CD14-positive monocyte (primary cell): ENCODE measurements around the gene MAML3. TPM values are rescaled to one million over a fixed set of nuclear protein-coding genes. Genes with fewer than 3 reads are reported as not detected.

ENCODE experiments used
- DNase-seq, 3 donors: peaks; one replicate each; pipeline ENCODE4 v3.0.0-alpha.2; 2011 to 2022
- H2AFZ ChIP-seq: 2 replicates; pipeline ENCODE4 v1.6.0; 2012; ENCODE audit warnings: mild to moderate bottlenecking, low read depth, low read length, inconsistent platforms; ENCODE audit not compliant: insufficient read depth, poor library complexity, severe bottlenecking
- H3K27ac ChIP-seq, 2 donors: 1 replicate in 1 of 2; 2 replicates in 1 of 2; pipeline ENCODE4 v1.5.1; 2012 to 2013; ENCODE audit warnings: low read length in 2 of 2, control low read depth in 1 of 2, inconsistent platforms in 1 of 2, low read depth in 1 of 2, mild to moderate bottlenecking in 1 of 2
- H3K27me3 ChIP-seq, 2 donors: one replicate each; pipeline versions ENCODE4 v1.6.0 to v1.6.1; 2011 to 2013; ENCODE audit warnings: low read length in 2 of 2; ENCODE audit not compliant: control insufficient read depth in 2 of 2, insufficient read depth in 2 of 2
- H3K36me3 ChIP-seq, 2 donors: replicated peaks in 1 of 2; 1 replicate in 1 of 2; 2 replicates in 1 of 2; pipeline versions ENCODE4 v1.5.1 to v1.6.1; 2012 to 2013; ENCODE audit warnings: low read length in 2 of 2, control low read depth in 1 of 2, inconsistent platforms in 1 of 2, mild to moderate bottlenecking in 1 of 2; ENCODE audit not compliant: insufficient read depth in 2 of 2, control insufficient read depth in 1 of 2
- H3K4me1 ChIP-seq, 2 donors: 1 replicate in 1 of 2; 2 replicates in 1 of 2; pipeline versions ENCODE4 v1.5.1 to v1.6.1; 2012 to 2013; ENCODE audit warnings: low read length in 2 of 2, control low read depth in 1 of 2, inconsistent platforms in 1 of 2, mild to moderate bottlenecking in 1 of 2, moderate library complexity in 1 of 2; ENCODE audit not compliant: insufficient read depth in 2 of 2, control insufficient read depth in 1 of 2
- H3K4me2 ChIP-seq: replicated peaks from 2 replicates; pipeline ENCODE3; 2012; ENCODE audit warnings: low read length, moderate library complexity, mild to moderate bottlenecking; ENCODE audit not compliant: poor library complexity, severe bottlenecking; ENCODE audit errors: extremely low read depth
- H3K4me3 ChIP-seq, 3 experiments: fragments of 200-600 bp in 1 of 3; sonication (generic) in 1 of 3; replicated peaks in 1 of 3; 1 replicate in 2 of 3; 2 replicates in 1 of 3; pipeline ENCODE4 v1.5.1; 2011 to 2013; ENCODE audit warnings: low read length in 3 of 3, mild to moderate bottlenecking in 3 of 3, control low read depth in 2 of 3, low read depth in 2 of 3, inconsistent platforms in 1 of 3, moderate library complexity in 1 of 3
- H3K79me2 ChIP-seq: 2 replicates; pipeline ENCODE4 v1.6.0; 2012; ENCODE audit warnings: mild to moderate bottlenecking, control low read depth, inconsistent platforms, low read length, moderate library complexity; ENCODE audit not compliant: insufficient read depth
- H3K9ac ChIP-seq: 2 replicates; pipeline ENCODE4 v1.6.0; 2017; ENCODE audit warnings: low read length, mild to moderate bottlenecking; ENCODE audit not compliant: insufficient read depth, poor library complexity, severe bottlenecking
- H3K9me3 ChIP-seq, 2 donors: replicated peaks in 1 of 2; 1 replicate in 1 of 2; 2 replicates in 1 of 2; pipeline versions ENCODE4 v1.5.1 to v1.6.1; 2012 to 2013; ENCODE audit warnings: low read length in 2 of 2, control low read depth in 1 of 2; ENCODE audit not compliant: control insufficient read depth in 1 of 2, insufficient read depth in 1 of 2
- H4K20me1 ChIP-seq: 2 replicates; pipeline ENCODE4 v1.6.0; 2012; ENCODE audit warnings: mild to moderate bottlenecking, low read length, control low read depth, moderate library complexity; ENCODE audit not compliant: insufficient read depth
- H3K27ac Mint-ChIP-seq, 7 donors: one replicate each; pipeline ENCODE4 v1.8.0; 2020; ENCODE audit warnings: mild to moderate bottlenecking in 7 of 7, mixed read lengths in 7 of 7, moderate library complexity in 6 of 7, inconsistent platforms in 2 of 7
- H3K27me3 Mint-ChIP-seq, 3 donors: one replicate each; pipeline ENCODE4 v1.8.0; 2021 to 2022; ENCODE audit warnings: low read depth in 3 of 3, mild to moderate bottlenecking in 3 of 3, mixed read lengths in 3 of 3, moderate library complexity in 3 of 3, inconsistent platforms in 1 of 3
- H3K36me3 Mint-ChIP-seq, 2 donors: one replicate each; pipeline ENCODE4 v1.8.0; 2020; ENCODE audit warnings: mixed read lengths in 2 of 2, inconsistent platforms in 1 of 2, mild to moderate bottlenecking in 1 of 2
- H3K4me1 Mint-ChIP-seq: one replicate; pipeline ENCODE4 v1.8.0; 2020; ENCODE audit warnings: mild to moderate bottlenecking, mixed read lengths
- H3K4me3 Mint-ChIP-seq, 2 donors: one replicate each; pipeline ENCODE4 v1.8.0; 2020; ENCODE audit warnings: mild to moderate bottlenecking in 2 of 2, mixed read lengths in 2 of 2, moderate library complexity in 1 of 2
- H3K9me3 Mint-ChIP-seq, 7 donors: one replicate each; pipeline ENCODE4 v1.8.0; 2020 to 2022; ENCODE audit warnings: mixed read lengths in 7 of 7, mild to moderate bottlenecking in 6 of 7, moderate library complexity in 6 of 7, inconsistent platforms in 2 of 7
- CTCF ChIP-seq: fragments of 200-600 bp; IDR thresholded peaks from one replicate; pipeline ENCODE4 v1.8.0; 2022; ENCODE audit warnings: antibody characterized with exemption, mild to moderate bottlenecking
- WGBS: methylation state at CpG from one replicate; pipeline ENCODE4 v1.1.5; 2013; ENCODE audit warnings: missing lambda C conversion rate; ENCODE audit not compliant: insufficient coverage; 5-methylcytosine and 5-hydroxymethylcytosine counted together
- intact Hi-C, 2 donors: fragments of 100-400 bp; cut with micrococcal nuclease; formaldehyde crosslinking; loops; one replicate each; pipeline versions ENCODE4 v1.15.0 to v1.15.1; 2023
- polyA plus RNA-seq, 3 donors: library from polyadenylated mRNA; depleted of rRNA in 1 of 3; unstranded in 2 of 3; stranded (reverse) in 1 of 3; fragments of 300-500 nt in 2 of 3; fragments of >200 nt in 1 of 3; fragmentation: Illumina TruSeq in 2 of 3; gene quantifications; 1 replicate in 2 of 3; 2 replicates in 1 of 3; pipeline ENCODE4 v1.2.3, GENCODE V29; 2012 to 2021

Gene MAML3
- polyA plus RNA-seq, 3 donors, result 1.5 to 6.5 (median 2.3) TPM

- no peaks in the 10 kb centered on the region for H3K9me3 Mint-ChIP-seq
- Histone ChIP-seq H3K9ac (no peak overlapping the region), H4K20me1 (no peaks in the 10 kb centered on the region), H3K27ac (peak overlapping the region in 1 of 2 donors; percentile 87), H2AFZ (no peak overlapping the region), H3K4me3 (no peak overlapping the region), H3K27me3 (no peaks in the 10 kb centered on the region), H3K36me3 (peaks cover 18 to 52% of the 10 kb centered on the region in 2 donors), H3K9me3 (no peaks in the 10 kb centered on the region), H3K79me2 (peaks cover 87% of the 10 kb centered on the region), H3K4me1 (peaks cover 32 to 38% of the 10 kb centered on the region in 2 donors), H3K4me2 (no peak overlapping the region)
- H3K27ac Mint-ChIP-seq, result peak overlapping the region in 4 of 7 donors; percentile 62 to 83 (median 76)
- peaks cover 47% of the 10 kb centered on the region for H3K4me1 Mint-ChIP-seq
- TF ChIP-seq CTCF, result no peak
- no peak for DNase-seq
- H3K27me3 Mint-ChIP-seq, result peaks cover 0 to 3% (median 0%) of the 10 kb centered on the region in 3 donors
- WGBS, result 87% methylated on average over 4 of the region's 4 CpGs
- H3K4me3 Mint-ChIP-seq, result no peak overlapping the region
- intact Hi-C loops, result loop anchor here in 1 of 2 donors (10.0 kb wide), 1 partner anchor 578 kb away; no protein-coding TSS in a partner anchor
- H3K36me3 Mint-ChIP-seq, result peaks cover 45 to 70% of the 10 kb centered on the region in 2 donors
These were observed 476.9 kb downstream of the MAML3 start for GRCh38 chr4:139676913-139677585.

GRCh38 chr4:139676365-139676764 is 477.6 kb downstream of the MAML3 start:
- Histone ChIP-seq H3K27me3 (no peaks in the 10 kb centered on the region), H3K27ac (peak overlapping the region; percentile 77 to 87), H3K4me3 (peak overlapping the region in 1 of 3 experiments; percentile 70), H3K79me2 (peaks cover 87% of the 10 kb centered on the region), H3K4me1 (peaks cover 32 to 38% of the 10 kb centered on the region in 2 donors), H3K4me2 (no peak overlapping the region), H3K36me3 (peaks cover 18 to 52% of the 10 kb centered on the region in 2 donors), H4K20me1 (no peaks in the 10 kb centered on the region), H2AFZ (no peak overlapping the region), H3K9me3 (no peaks in the 10 kb centered on the region), H3K9ac (no peak overlapping the region)
- WGBS, result no CpG with 5 or more reads among the region's 2 CpGs
- H3K36me3 Mint-ChIP-seq, result peaks cover 43 to 69% of the 10 kb centered on the region in 2 donors
- H3K27me3 Mint-ChIP-seq, result peaks cover 0 to 3% (median 0%) of the 10 kb centered on the region in 3 donors
- no peak for TF ChIP-seq CTCF
- no peak overlapping the region for H3K4me3 Mint-ChIP-seq
- DNase-seq, result no peak
- intact Hi-C loops, result loop anchor here in 1 of 2 donors (10.0 kb wide), 1 partner anchor 578 kb away; no protein-coding TSS in a partner anchor
- peaks cover 46% of the 10 kb centered on the region for H3K4me1 Mint-ChIP-seq
- H3K9me3 Mint-ChIP-seq, result no peaks in the 10 kb centered on the region
- H3K27ac Mint-ChIP-seq, result peak overlapping the region; percentile 90 to 98 (median 97)
